ENCODE results near the gene CNN3.

The CNN3 gene

DNA sequence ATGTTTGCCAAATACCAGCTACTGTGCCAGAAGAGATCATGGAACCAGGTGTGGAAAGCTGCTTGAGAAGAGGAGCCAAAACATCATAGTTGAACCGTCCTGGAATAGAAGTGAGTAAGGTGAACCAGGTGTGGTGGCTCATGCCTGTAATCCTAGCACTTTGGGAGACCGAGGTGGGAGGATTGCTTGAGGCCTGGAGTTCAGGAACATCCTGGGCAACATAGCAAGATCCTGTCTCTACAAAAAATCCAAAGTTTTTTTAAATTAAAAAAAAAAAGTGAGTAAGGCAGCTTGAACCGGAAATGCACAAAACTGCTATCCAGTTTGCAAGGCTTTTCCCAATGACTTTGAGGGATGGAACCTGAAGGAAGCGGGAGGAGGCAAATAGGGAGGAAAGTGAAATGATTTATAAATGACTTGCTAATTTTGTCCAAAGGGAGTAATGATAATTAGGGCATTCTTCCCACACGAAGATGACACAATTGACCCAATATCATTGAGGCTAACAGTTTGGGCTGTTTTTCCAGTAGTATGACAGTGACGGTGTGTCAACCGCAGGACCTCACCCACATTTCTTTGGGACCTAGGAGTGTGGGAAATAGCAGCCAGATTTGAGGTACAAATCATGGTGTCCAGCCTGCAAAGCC, 1.5 kb upstream of the CNN3 start:
- Mint-ChIP-seq H3K4me3 (peak overlapping the region; percentile 94 to 99 (median 96)), H3K9me3 (no peaks in the 10 kb centered on the region)

GRCh38 chr1:94927405-94928175, 680 bp upstream of the CNN3 start:
- peak overlapping the region; percentile 95 to 97 (median 96) for H3K27ac Mint-ChIP-seq

More for the DNA sequence above, 1.5 kb upstream of the CNN3 start:
- Mint-ChIP-seq H3K36me3 (ENCODE audit: low read depth) (peaks cover 9% of the 10 kb centered on the region), H3K4me1 (peaks cover 45% of the 10 kb centered on the region), H3K27ac (peak overlapping the region; percentile 95 to 97 (median 96)), H3K27me3 (ENCODE audit: low read depth) (no peaks in the 10 kb centered on the region)
- no peak for TF ChIP-seq CTCF (IDR thresholded peaks at IDR 0.05; ENCODE audit: unreplicated experiment in 3 of 3)

GRCh38 chr1:94926126-94926914, 590 bp downstream of the CNN3 start:
- no peaks in the 10 kb centered on the region for H3K27me3 Mint-ChIP-seq (ENCODE audit: low read depth)
- peaks cover 16% of the 10 kb centered on the region for H3K36me3 Mint-ChIP-seq (ENCODE audit: low read depth)
- H3K9me3 Mint-ChIP-seq: no peaks in the 10 kb centered on the region
- H3K4me3 Mint-ChIP-seq: peak overlapping the region; percentile 98 to 100 (median 99)
- peak; percentile 37 to 62 (median 39) for TF ChIP-seq CTCF (IDR thresholded peaks at IDR 0.05; ENCODE audit: unreplicated experiment in 3 of 3)
- H3K27ac Mint-ChIP-seq: peak overlapping the region; percentile 100
- peaks cover 66% of the 10 kb centered on the region for H3K4me1 Mint-ChIP-seq

More at GRCh38 chr1:94927405-94928175, 680 bp upstream of the CNN3 start:
- Mint-ChIP-seq H3K4me1 (peaks cover 53% of the 10 kb centered on the region), H3K4me3 (peak overlapping the region; percentile 94 to 99 (median 96)), H3K9me3 (no peaks in the 10 kb centered on the region), H3K27me3 (ENCODE audit: low read depth) (no peaks in the 10 kb centered on the region), H3K36me3 (ENCODE audit: low read depth) (peaks cover 9% of the 10 kb centered on the region)
- TF ChIP-seq CTCF (IDR thresholded peaks at IDR 0.05; ENCODE audit: unreplicated experiment in 3 of 3): no peak

DNA sequence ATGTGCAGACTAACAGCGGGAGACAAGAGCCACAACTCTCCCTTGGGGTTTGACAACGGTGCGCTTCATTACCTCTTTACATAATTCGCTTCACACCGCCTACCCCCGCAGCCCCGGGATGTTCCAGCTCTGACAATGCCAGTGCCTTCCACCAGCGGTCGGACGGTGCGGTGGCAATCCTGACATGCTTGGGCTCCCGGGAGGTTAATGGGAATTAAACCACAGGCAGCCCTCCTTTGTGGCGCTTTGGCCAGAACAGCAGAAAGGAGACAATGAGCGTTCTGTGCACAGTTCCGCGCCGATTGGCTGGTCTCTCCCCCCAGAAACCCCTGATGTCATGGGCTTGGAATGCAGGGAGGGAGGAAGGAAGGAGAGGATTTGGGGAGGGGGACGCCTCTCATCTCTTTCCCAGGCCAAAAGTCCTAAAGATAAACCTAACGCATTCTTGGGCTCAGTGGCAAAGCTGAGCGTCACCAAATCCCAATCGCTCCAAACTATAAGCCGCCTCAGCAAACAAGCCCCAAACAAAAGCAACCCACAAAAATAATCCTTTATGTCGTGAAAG, 1.3 kb downstream of the CNN3 start:
- H3K4me1 Mint-ChIP-seq: peaks cover 68% of the 10 kb centered on the region
- no peaks in the 10 kb centered on the region for H3K9me3 Mint-ChIP-seq
- no peaks in the 10 kb centered on the region for H3K27me3 Mint-ChIP-seq (ENCODE audit: low read depth)
- H3K36me3 Mint-ChIP-seq (ENCODE audit: low read depth): peaks cover 23% of the 10 kb centered on the region
- H3K27ac Mint-ChIP-seq: peak overlapping the region; percentile 100
- peak overlapping the region; percentile 98 to 100 (median 99) for H3K4me3 Mint-ChIP-seq
- no peak for TF ChIP-seq CTCF (IDR thresholded peaks at IDR 0.05; ENCODE audit: unreplicated experiment in 3 of 3)

DNA sequence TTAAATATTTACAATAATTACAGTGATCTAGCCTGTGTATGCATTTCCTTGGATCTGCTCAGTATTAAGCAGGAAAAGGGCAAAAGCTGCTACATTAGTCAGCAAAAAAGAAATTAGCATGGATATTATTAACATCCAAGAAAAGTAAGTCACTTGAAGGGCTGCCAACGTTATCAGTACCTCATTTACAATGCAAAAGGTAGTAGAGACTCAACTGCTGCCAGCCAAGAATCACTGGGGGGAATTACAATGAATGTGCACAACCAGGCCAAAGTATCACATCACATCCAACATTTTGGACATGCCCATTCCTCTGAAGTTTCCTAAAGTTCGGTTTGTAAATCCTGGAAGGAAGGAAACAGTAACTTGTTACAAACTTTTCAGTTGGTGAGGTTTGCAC, 1.9 kb downstream of the CNN3 start:
- no peaks in the 10 kb centered on the region for H3K27me3 Mint-ChIP-seq (ENCODE audit: low read depth)
- no peaks in the 10 kb centered on the region for H3K9me3 Mint-ChIP-seq
- H3K4me1 Mint-ChIP-seq: peaks cover 68% of the 10 kb centered on the region
- peak overlapping the region; percentile 100 for H3K27ac Mint-ChIP-seq
- TF ChIP-seq CTCF (IDR thresholded peaks at IDR 0.05; ENCODE audit: unreplicated experiment in 3 of 3): no peak
- peaks cover 29% of the 10 kb centered on the region for H3K36me3 Mint-ChIP-seq (ENCODE audit: low read depth)
- peak overlapping the region; percentile 98 to 100 (median 99) for H3K4me3 Mint-ChIP-seq

All from nephron (organoid).